Measurements from ENCODE around the gene DRAXIN.

The DRAXIN gene

GRCh38 chr1:11767922-11768704 lies 76.6 kb downstream of the DRAXIN start:
- no peak for TF ChIP-seq POLR2A (IDR thresholded peaks at IDR 0.05; ENCODE audit: low read length)
- no peak for TF ChIP-seq GATA1 (IDR thresholded peaks at IDR 0.05; ENCODE audit: low read depth, low read length)
- no peak for DNase-seq

GRCh38 chr1:11768821-11769220 lies 77.3 kb downstream of the DRAXIN start:
- DNase-seq: no peak

GRCh38 chr1:11769274-11769673 lies 77.8 kb downstream of the DRAXIN start:
- DNase-seq: no peak
- TF ChIP-seq POLR2A (IDR thresholded peaks at IDR 0.05; ENCODE audit: low read length): no peak
- no peak for TF ChIP-seq GATA1 (IDR thresholded peaks at IDR 0.05; ENCODE audit: low read depth, low read length)

More at GRCh38 chr1:11768821-11769220, 77.3 kb downstream of the DRAXIN start:
- TF ChIP-seq GATA1 (IDR thresholded peaks at IDR 0.05; ENCODE audit: low read depth, low read length) (no peak), POLR2A (IDR thresholded peaks at IDR 0.05; ENCODE audit: low read length) (no peak)

- no peak for DNase-seq
These were observed 78.5 kb downstream of the DRAXIN start for GRCh38 chr1:11770011-11770410.

GRCh38 chr1:11771481-11772043 lies 80.1 kb downstream of the DRAXIN start:
- TF ChIP-seq GATA1 (IDR thresholded peaks at IDR 0.05; ENCODE audit: low read depth, low read length) (no peak), POLR2A (IDR thresholded peaks at IDR 0.05; ENCODE audit: low read length) (no peak)
- DNase-seq: no peak

More at GRCh38 chr1:11770011-11770410, 78.5 kb downstream of the DRAXIN start:
- no peak for TF ChIP-seq POLR2A (IDR thresholded peaks at IDR 0.05; ENCODE audit: low read length)
- TF ChIP-seq GATA1 (IDR thresholded peaks at IDR 0.05; ENCODE audit: low read depth, low read length): no peak

GRCh38 chr1:11772458-11772857 lies 80.9 kb downstream of the DRAXIN start:
- no peak for DNase-seq
- no peak for TF ChIP-seq POLR2A (IDR thresholded peaks at IDR 0.05; ENCODE audit: low read length)
- TF ChIP-seq GATA1 (IDR thresholded peaks at IDR 0.05; ENCODE audit: low read depth, low read length): no peak

- DNase-seq: no peak
- no peak for TF ChIP-seq GATA1 (IDR thresholded peaks at IDR 0.05; ENCODE audit: low read depth, low read length)
- TF ChIP-seq POLR2A (IDR thresholded peaks at IDR 0.05; ENCODE audit: low read length): no peak
These were observed 83.2 kb downstream of the DRAXIN start for GRCh38 chr1:11774753-11775152.

Measured in erythroblast (primary cell).